AG04449 (cell line): ENCODE results near the gene NTHL1.

Experiments
- CTCF ChIA-PET: fragments of 350-600 bp; formaldehyde crosslinking; extraction: SDS; loops from one replicate; lab custom pipeline; 2021; ENCODE audit warnings: antibody characterized with exemption; lab: Yijun Ruan, JAX
- POLR2A ChIA-PET: fragments of 400-600, 350-600 bp; formaldehyde crosslinking; extraction: SDS; loops from one replicate; lab custom pipeline; 2020; ENCODE audit warnings: antibody characterized with exemption, inconsistent platforms; lab: Yijun Ruan, JAX
- DNase-seq: peaks from one replicate; pipeline ENCODE4 v3.0.0-alpha.2; 2010; ENCODE audit warnings: low read depth, low spot score
- H3K4me3 ChIP-seq: 2 replicates; pipeline ENCODE4 v1.5.1; 2011; ENCODE audit warnings: low read depth, mild to moderate bottlenecking, control low read depth, low read length
- TF ChIP-seq, protein P1 (sequence below): IDR thresholded peaks from one replicate; pipeline ENCODE4 v1.5.1; 2011; ENCODE audit warnings: mild to moderate bottlenecking, moderate library complexity, low read length, control low read depth, inconsistent platforms; ENCODE audit not compliant: insufficient read depth; ENCODE audit errors: missing control alignments

The NTHL1 gene

DNA sequence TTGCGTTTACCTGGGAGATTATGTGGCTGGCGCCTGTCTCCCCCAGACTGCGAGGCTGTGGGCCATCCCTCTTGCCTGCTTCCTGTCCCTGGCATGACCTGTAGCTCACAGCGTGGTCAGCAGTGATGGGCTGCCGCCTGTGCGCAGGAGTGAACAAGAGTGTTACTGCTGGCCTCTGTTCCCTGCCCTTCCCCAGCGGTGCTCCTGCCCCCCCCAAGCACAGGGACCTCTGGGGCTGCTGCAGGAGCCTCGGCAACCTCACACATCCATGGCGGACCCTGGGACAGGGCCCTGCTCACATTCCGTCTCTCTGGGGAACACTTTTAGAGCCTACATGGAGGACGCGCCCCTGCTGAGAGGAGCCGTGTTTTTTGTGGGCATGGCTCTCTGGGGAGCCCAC lies 10.8 kb upstream of the NTHL1 start:
- DNase-seq, result no peak
- TF ChIP-seq, protein P1, sequence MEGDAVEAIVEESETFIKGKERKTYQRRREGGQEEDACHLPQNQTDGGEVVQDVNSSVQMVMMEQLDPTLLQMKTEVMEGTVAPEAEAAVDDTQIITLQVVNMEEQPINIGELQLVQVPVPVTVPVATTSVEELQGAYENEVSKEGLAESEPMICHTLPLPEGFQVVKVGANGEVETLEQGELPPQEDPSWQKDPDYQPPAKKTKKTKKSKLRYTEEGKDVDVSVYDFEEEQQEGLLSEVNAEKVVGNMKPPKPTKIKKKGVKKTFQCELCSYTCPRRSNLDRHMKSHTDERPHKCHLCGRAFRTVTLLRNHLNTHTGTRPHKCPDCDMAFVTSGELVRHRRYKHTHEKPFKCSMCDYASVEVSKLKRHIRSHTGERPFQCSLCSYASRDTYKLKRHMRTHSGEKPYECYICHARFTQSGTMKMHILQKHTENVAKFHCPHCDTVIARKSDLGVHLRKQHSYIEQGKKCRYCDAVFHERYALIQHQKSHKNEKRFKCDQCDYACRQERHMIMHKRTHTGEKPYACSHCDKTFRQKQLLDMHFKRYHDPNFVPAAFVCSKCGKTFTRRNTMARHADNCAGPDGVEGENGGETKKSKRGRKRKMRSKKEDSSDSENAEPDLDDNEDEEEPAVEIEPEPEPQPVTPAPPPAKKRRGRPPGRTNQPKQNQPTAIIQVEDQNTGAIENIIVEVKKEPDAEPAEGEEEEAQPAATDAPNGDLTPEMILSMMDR, result no peak
- ChIA-PET CTCF (interaction anchor here (1.7 to 1.9 kb wide), 2 partner anchors 10 to 36 kb away, joined by 4 read pairs; partner anchors contain the start of genes NTHL1 and TSC2), POLR2A (no interaction called here)
- no peak overlapping the region for H3K4me3 ChIP-seq

- DNase-seq, result no peak
- no peak overlapping the region for H3K4me3 ChIP-seq
- TF ChIP-seq, protein P1, result no peak
- ChIA-PET POLR2A (interaction anchor here (0.7 kb wide), 1 partner anchor 90 kb away, joined by 3 read pairs; no protein-coding TSS in a partner anchor), CTCF (interaction anchor here (1.1 to 3.1 kb wide), 6 partner anchors 10 to 83 kb away, joined by 3 to 50 read pairs (median 12); partner anchors contain the start of genes NHERF2, NTHL1 and TSC2)
Measured at GRCh38 chr16:2057438-2057837, 9.8 kb upstream of the NTHL1 start.

DNA sequence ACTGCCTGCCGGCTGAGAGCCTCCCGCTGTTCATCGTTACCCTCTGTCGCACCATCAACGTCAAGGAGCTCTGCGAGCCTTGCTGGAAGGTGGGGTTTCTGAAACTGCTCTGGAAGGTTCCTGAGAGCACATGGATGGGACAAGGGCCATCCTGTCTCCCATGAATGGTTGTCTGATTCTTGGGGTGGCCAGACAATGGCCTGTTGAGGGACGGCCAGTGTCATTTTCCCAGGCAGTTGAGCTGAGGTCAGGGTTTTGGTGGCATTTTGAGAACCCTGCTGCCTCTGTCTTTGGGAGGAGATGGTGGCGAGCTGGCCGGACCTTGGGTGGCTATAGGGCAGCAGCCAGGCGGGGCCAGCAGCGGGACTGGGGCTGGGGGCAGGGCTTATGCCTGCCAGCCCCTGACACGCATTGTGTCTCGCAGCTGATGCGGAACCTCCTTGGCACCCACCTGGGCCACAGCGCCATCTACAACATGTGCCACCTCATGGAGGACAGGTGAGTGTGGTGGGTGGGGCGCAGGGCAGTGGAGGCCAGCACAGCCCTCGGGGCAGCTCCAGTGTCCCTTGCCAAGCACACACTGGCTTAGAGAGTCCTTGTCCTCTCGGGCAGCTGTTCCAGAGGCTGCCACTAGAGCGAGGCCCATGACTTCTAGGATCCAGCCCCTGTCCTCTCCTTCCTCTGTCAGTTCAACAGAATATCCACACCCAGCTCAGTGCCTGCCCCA lies 9.2 kb upstream of the NTHL1 start:
- no peak overlapping the region for H3K4me3 ChIP-seq
- TF ChIP-seq, protein P1, result no peak
- ChIA-PET CTCF (interaction anchor here (0.8 to 3.1 kb wide), 8 partner anchors 10 to 84 kb away, joined by 3 to 50 read pairs (median 8); partner anchors contain the start of genes NHERF2, NPW, NTHL1 and TSC2), POLR2A (interaction anchor here (0.7 kb wide), 1 partner anchor 91 kb away, joined by 3 read pairs; no protein-coding TSS in a partner anchor)
- DNase-seq, result no peak

DNA sequence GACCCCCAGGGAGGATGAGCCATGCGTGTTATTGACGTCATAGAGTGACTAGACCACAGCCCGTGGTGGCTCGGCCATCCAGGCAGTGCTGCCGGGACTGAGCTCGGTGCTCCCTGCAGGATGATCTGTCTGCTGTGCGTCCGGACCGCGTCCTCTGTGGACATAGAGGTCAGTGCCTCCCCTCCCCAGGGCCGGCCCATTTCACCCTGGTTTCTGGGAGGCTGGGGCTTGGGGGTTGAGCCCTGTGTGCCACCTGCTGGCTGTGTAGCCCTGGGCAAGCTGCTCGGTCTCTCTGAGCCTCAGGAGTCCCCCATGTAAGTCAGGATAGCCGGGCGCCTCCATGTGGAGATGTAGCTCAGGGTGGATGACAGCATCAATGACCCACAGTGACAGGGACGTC lies 8.4 kb upstream of the NTHL1 start:
- POLR2A ChIA-PET, result interaction anchor here (0.9 kb wide), 1 partner anchor 95 kb away, joined by 3 read pairs; no protein-coding TSS in a partner anchor
- CTCF ChIA-PET, result interaction anchor here (1.1 to 3.1 kb wide), 6 partner anchors 9 to 84 kb away, joined by 3 to 50 read pairs (median 12); partner anchors contain the start of genes NHERF2, NPW, NTHL1 and TSC2
- TF ChIP-seq, protein P1, result peak; percentile 33

GRCh38 chr16:2054543-2055245 lies 7.1 kb upstream of the NTHL1 start:
- ChIA-PET CTCF (interaction anchor here (1.1 to 3.1 kb wide), 4 partner anchors 7 to 31 kb away, joined by 3 to 50 read pairs (median 8); partner anchors contain the start of genes NTHL1 and TSC2), POLR2A (no interaction called here)
- TF ChIP-seq, protein P1, result no peak
- H3K4me3 ChIP-seq, result no peak overlapping the region
- DNase-seq, result no peak

More for the DNA sequence above, 8.4 kb upstream of the NTHL1 start:
- no peak overlapping the region for H3K4me3 ChIP-seq
- DNase-seq, result no peak
